K562 (cell line): ENCODE data around the gene CHSY1. TPM values are rescaled to one million over a fixed set of nuclear protein-coding genes. Genes with fewer than 3 reads are reported as not detected.

Experiments used
- ATAC-seq: fragments of 200-7000 bp; cut with Tn5 transposase; 3 replicates; pipeline ENCODE4 v1.9.1; 2020; ENCODE audit warnings: moderate library complexity
- BruUV-seq: library from RNA; stranded (reverse); fragments of 400-500 nt; replicated peaks from 2 replicates; lab custom pipeline; 2021; lab: Mats Ljungman, UMichigan
- CTCF ChIA-PET: fragments of 300-600 bp; formaldehyde crosslinking; extraction: SDS; loops from one replicate; lab custom pipeline; 2021; ENCODE audit warnings: low intra/inter-chr PET ratio; lab: Yijun Ruan, JAX
- POLR2A ChIA-PET: fragments of 300-600, 350-650 bp; sonication (Branson Sonifier 250); formaldehyde crosslinking; extraction: SDS; loops from one replicate; lab custom pipeline; 2021; ENCODE audit warnings: antibody characterized with exemption, inconsistent platforms; lab: Yijun Ruan, JAX
- DNase-seq, 4 experiments: peaks; one replicate each; pipeline versions ENCODE4 v3.0.0 to v3.0.0-alpha.2; 2011 to 2018; ENCODE audit warnings: low spot score in 3 of 4, mixed read lengths in 3 of 4; ENCODE audit errors: extremely low read depth in 1 of 4
- FAIRE-seq: peaks from 2 replicates; lab custom pipeline; 2011; peaks lifted over from hg19 to GRCh38; lab: Jason Lieb, UNC
- H2AFZ ChIP-seq: 2 replicates; pipeline ENCODE4 v1.6.0; 2011; ENCODE audit warnings: low read depth, low read length, control low read depth, inconsistent platforms
- H3K27ac ChIP-seq: fragments of 200-600 bp; 3 replicates; pipeline ENCODE4 v1.8.0; 2011; ENCODE audit warnings: low read depth, mild to moderate bottlenecking, control low read depth, inconsistent platforms, low read length, moderate library complexity, mixed read lengths; ENCODE audit errors: extremely low read depth
- H3K27me3 ChIP-seq, 2 experiments: fragments of 300-600 bp in 1 of 2; 2 replicates in 1 of 2; 3 replicates in 1 of 2; pipeline versions ENCODE4 v1.6.0 to v1.8.0; 2011; ENCODE audit warnings: inconsistent platforms in 2 of 2, low read length in 2 of 2, mild to moderate bottlenecking in 1 of 2, mixed read lengths in 1 of 2, moderate library complexity in 1 of 2; ENCODE audit not compliant: control insufficient read depth in 2 of 2, insufficient read depth in 2 of 2
- H3K36me3 ChIP-seq: fragments of 300-600 bp; 3 replicates; pipeline ENCODE4 v1.8.0; 2011; ENCODE audit warnings: mild to moderate bottlenecking, low read length, inconsistent platforms; ENCODE audit not compliant: control insufficient read depth, insufficient read depth
- H3K4me1 ChIP-seq, 2 experiments: fragments of 200-600 bp in 1 of 2; replicated peaks in 1 of 2; 2 replicates in 1 of 2; 3 replicates in 1 of 2; pipeline versions ENCODE4 v1.5.1 to v1.8.0; 2011; ENCODE audit warnings: inconsistent platforms in 2 of 2, low read length in 2 of 2, mild to moderate bottlenecking in 1 of 2, mixed read lengths in 1 of 2, moderate library complexity in 1 of 2; ENCODE audit not compliant: control insufficient read depth in 2 of 2, insufficient read depth in 2 of 2
- H3K4me2 ChIP-seq: 2 replicates; pipeline ENCODE4 v1.6.1; 2011; ENCODE audit warnings: low read length, control low read depth, inconsistent platforms, mixed read lengths; ENCODE audit not compliant: insufficient read depth
- H3K4me3 ChIP-seq: fragments of 200-600 bp; sonication (generic), shearing (Covaris generic); 2 replicates; pipeline ENCODE4 v1.5.1; 2016; ENCODE audit warnings: control low read depth, inconsistent platforms
- H3K79me2 ChIP-seq: fragments of 200-600 bp; 3 replicates; pipeline ENCODE4 v1.8.0; 2011; ENCODE audit warnings: low read length, inconsistent platforms; ENCODE audit not compliant: control insufficient read depth, insufficient read depth
- H3K9ac ChIP-seq, 2 experiments: 2 replicates each; pipeline versions ENCODE4 v1.6.0 to v1.6.1; 2011; ENCODE audit warnings: low read depth in 2 of 2, low read length in 2 of 2, control low read depth in 1 of 2, inconsistent platforms in 1 of 2, mild to moderate bottlenecking in 1 of 2, mixed read lengths in 1 of 2; ENCODE audit not compliant: insufficient read depth in 1 of 2
- H3K9me1 ChIP-seq: one replicate; pipeline ENCODE4 v1.6.0; 2011; ENCODE audit warnings: inconsistent platforms, mild to moderate bottlenecking, low read length, moderate library complexity; ENCODE audit not compliant: control insufficient read depth, insufficient read depth
- H3K9me3 ChIP-seq: replicated peaks from 2 replicates; pipeline ENCODE4 v1.5.1; 2011; ENCODE audit warnings: low read depth, low read length, inconsistent platforms; ENCODE audit not compliant: control insufficient read depth, insufficient read depth
- H4K20me1 ChIP-seq: replicated peaks from 2 replicates; pipeline ENCODE4 v1.6.1; 2011; ENCODE audit warnings: low read length, inconsistent platforms, mixed read lengths; ENCODE audit not compliant: control insufficient read depth, insufficient read depth
- BRD4 ChIP-seq: fragments of 200-600 bp; sonication (generic); IDR thresholded peaks from 2 replicates; pipeline ENCODE4 v1.6.1; 2017; ENCODE audit warnings: inconsistent platforms
- BRF1 ChIP-seq: IDR thresholded peaks from 3 replicates; pipeline ENCODE4 v1.6.1; 2011; ENCODE audit warnings: borderline replicate concordance, mild to moderate bottlenecking; ENCODE audit not compliant: insufficient read length; ENCODE audit errors: extremely low read depth
- ELK1 ChIP-seq: sonication (generic); formaldehyde crosslinking; IDR thresholded peaks from 2 replicates; pipeline ENCODE4 v1.8.1; 2022; ENCODE audit warnings: missing genetic modification reagents
- FOS ChIP-seq: IDR thresholded peaks from 3 replicates; pipeline ENCODE4 v1.6.1; 2011; ENCODE audit not compliant: insufficient read length; ENCODE audit errors: extremely low read depth
- FOXJ2 ChIP-seq: fragments of 200-800 bp; sonication (Bioruptor generic); IDR thresholded peaks from 2 replicates; pipeline ENCODE4 v1.6.1; 2016; ENCODE audit warnings: missing genetic modification characterization, missing compliant biosample characterization
- GABPB1 ChIP-seq: sonication (generic); formaldehyde crosslinking; IDR thresholded peaks from 2 replicates; pipeline ENCODE4 v1.8.0; 2022; ENCODE audit warnings: mild to moderate bottlenecking, missing genetic modification reagents
- HDAC6 ChIP-seq: IDR thresholded peaks from 2 replicates; pipeline ENCODE4 v1.6.1; 2012; ENCODE audit warnings: low read depth, mild to moderate bottlenecking, control low read depth, inconsistent platforms, low read length, moderate library complexity
- IRF2 ChIP-seq: sonication (generic); formaldehyde crosslinking; IDR thresholded peaks from 2 replicates; pipeline ENCODE4 v1.8.1; 2022; ENCODE audit warnings: mild to moderate bottlenecking, missing genetic modification reagents
- NUFIP1 ChIP-seq: fragments of 450-650 bp; IDR thresholded peaks from 2 replicates; pipeline ENCODE4 v1.6.1; 2018; ENCODE audit not compliant: partially characterized antibody
- PYGO2 ChIP-seq: fragments of 450-650 bp; IDR thresholded peaks from 2 replicates; pipeline ENCODE4 v1.6.1; 2016; ENCODE audit warnings: mild to moderate bottlenecking, missing genetic modification characterization, moderate library complexity, missing compliant biosample characterization
- USF1 ChIP-seq: sonication (generic); formaldehyde crosslinking; IDR thresholded peaks from 2 replicates; pipeline ENCODE4 v1.9.0; 2022; ENCODE audit warnings: mild to moderate bottlenecking, missing genetic modification reagents
- XRCC3 ChIP-seq: fragments of 450-650 bp; IDR thresholded peaks from 2 replicates; pipeline ENCODE4 v1.6.1; 2017; ENCODE audit warnings: mild to moderate bottlenecking, moderate library complexity
- ZBTB43 ChIP-seq: sonication (generic); formaldehyde crosslinking; IDR thresholded peaks from 2 replicates; pipeline ENCODE4 v1.8.0; 2023; ENCODE audit warnings: mild to moderate bottlenecking, missing genetic modification reagents
- ZBTB5 ChIP-seq: fragments of 450-650 bp; IDR thresholded peaks from 2 replicates; pipeline ENCODE4 v1.6.1; 2017; ENCODE audit warnings: antibody characterized with exemption
- ZBTB7A ChIP-seq: IDR thresholded peaks from 2 replicates; pipeline ENCODE4 v1.6.1; 2011; ENCODE audit warnings: low read depth, mild to moderate bottlenecking, low read length, moderate library complexity, borderline replicate concordance; ENCODE audit not compliant: control insufficient read depth
- ZFP36 ChIP-seq: fragments of 150-350 bp; IDR thresholded peaks from 2 replicates; pipeline ENCODE4 v1.6.1; 2018; ENCODE audit warnings: low read length, low read depth; ENCODE audit not compliant: partially characterized antibody
- ZNF24 ChIP-seq: fragments of 450-650 bp; IDR thresholded peaks from 2 replicates; pipeline ENCODE4 v1.6.1; 2016
- ZNF316 ChIP-seq: fragments of 450-650 bp; IDR thresholded peaks from 2 replicates; pipeline ENCODE4 v1.6.1; 2016
- ZNF586 ChIP-seq: fragments of 450-650 bp; formaldehyde crosslinking; conservative IDR thresholded peaks from 2 replicates; pipeline ENCODE4 v1.4.0; 2020; ENCODE audit warnings: mild to moderate bottlenecking, moderate library complexity
- ZNF717 ChIP-seq: fragments of 250-450 bp; sonication (Bioruptor Pico); IDR thresholded peaks from 2 replicates; pipeline ENCODE4 v1.5.0; 2021
- WGBS: fragments of 100-300 bp; shearing (Covaris generic); methylation state at CpG from one replicate; pipeline ENCODE4 v1.1.6; 2016; ENCODE audit warnings: low coverage, mixed read lengths; ENCODE audit not compliant: insufficient coverage; ENCODE audit errors: missing lambda C conversion rate; 5-methylcytosine and 5-hydroxymethylcytosine counted together
- in situ Hi-C: fragments of 300-500 bp; cut with MboI; formaldehyde crosslinking; loops from 4 replicates; pipeline ENCODE4 v1.15.0; 2018; ENCODE audit warnings: inconsistent platforms, mixed read lengths
- intact Hi-C: fragments of 100-400 bp; cut with micrococcal nuclease; formaldehyde crosslinking; loops from 2 replicates; pipeline ENCODE4 v1.14.2; 2022
- polyA plus RNA-seq, 8 experiments: library from polyadenylated mRNA; depleted of rRNA in 4 of 8; stranded (reverse) in 5 of 8; unstranded in 3 of 8; fragments of >200 nt; fragmentation: Nextera tagmentation in 2 of 8; fragmentation: Illumina TruSeq in 1 of 8; extraction: Ambion mirVana in 2 of 8; extraction: Trizol in 1 of 8; gene quantifications; 2 replicates each; pipeline versions ENCODE4 v1.2.1 to v1.2.3, GENCODE V29; 2011 to 2014; ENCODE audit warnings: inconsistent platforms in 1 of 8, missing spikeins in 1 of 8
- total RNA-seq, 7 experiments: library from RNA; depleted of rRNA in 6 of 7; stranded (reverse); fragments of >200 nt in 6 of 7; fragmentation: Illumina TruSeq in 2 of 7; extraction: Trizol in 2 of 7; gene quantifications; 2 replicates each; pipeline versions ENCODE4 v1.2.1 to v1.2.3, GENCODE V29; 2011 to 2021; ENCODE audit warnings: low replicate concordance in 1 of 7

Gene CHSY1
- total and polyA plus RNA-seq, 9 of the 15 experiments (the other 6 are each of a cell fraction or from before 2014, with no cell fraction given) = 7.0 to 16.4 (median 13.4) TPM

- H4K20me1 ChIP-seq = no peaks in the 10 kb centered on the region
- no peaks in the 10 kb centered on the region for H3K79me2 ChIP-seq
- no peak for DNase-seq
- H3K27ac ChIP-seq = no peak overlapping the region
- H3K9me3 ChIP-seq = no peaks in the 10 kb centered on the region
- no peaks in the 10 kb centered on the region for H3K27me3 ChIP-seq
- H3K4me3 ChIP-seq = no peak overlapping the region
- H3K4me1 ChIP-seq = peaks cover 3 to 10% of the 10 kb centered on the region in 2 experiments; a peak in 3 of 5 replicates
- H2AFZ ChIP-seq = no peak overlapping the region
- CTCF ChIA-PET = no interaction called here
- no TSS peak for BruUV-seq
- in situ Hi-C loops = no loop called here
- TF ChIP-seq ZBTB43 (no peak), ZNF316 (no peak), IRF2 (no peak), ZNF586 (CRISPR knock-in tag) (no peak), BRF1 (no peak), ZNF24 (no peak), ZBTB7A (no peak), FOXJ2 (tag) (no peak), NUFIP1 (no peak), GABPB1 (CRISPR knock-in tag) (no peak), FOS (no peak), HDAC6 (no peak), BRD4 (no peak), ZFP36 (no peak), XRCC3 (no peak), USF1 (no peak), ZNF717 (CRISPR knock-in tag) (no peak), PYGO2 (tag) (no peak), ZBTB5 (no peak), ELK1 (CRISPR knock-in tag) (no peak)
- H3K4me2 ChIP-seq = no peak overlapping the region
- no peaks in the 10 kb centered on the region for H3K36me3 ChIP-seq
- FAIRE-seq = no peak
- no peaks in the 10 kb centered on the region for H3K9me1 ChIP-seq
- intact Hi-C loops = loop anchor here (1.0 kb wide), 1 partner anchor 10 kb away; no protein-coding TSS in a partner anchor
- no peak overlapping the region for H3K9ac ChIP-seq
- POLR2A ChIA-PET = no interaction called here
- ATAC-seq = no peak
- WGBS = 39% methylated on average over 6 of the region's 6 CpGs
These were observed 94.1 kb downstream of the CHSY1 start for GRCh38 chr15:101157721-101158120.
